HG03108 (cell line): ENCODE measurements around the gene SEMA6A.
"Not testable (repeated sequence)": the region's sequence is repeated elsewhere in the genome, so short reads cannot be mapped to it uniquely, and the experiment has no call there.

Source experiments
- ATAC-seq: cut with Tn5 transposase; IDR thresholded peaks from one replicate; pipeline ENCODE4 v1.9.1; 2021; ENCODE audit warnings: moderate library complexity; ENCODE audit not compliant: unreplicated experiment

Gene SEMA6A

DNA sequence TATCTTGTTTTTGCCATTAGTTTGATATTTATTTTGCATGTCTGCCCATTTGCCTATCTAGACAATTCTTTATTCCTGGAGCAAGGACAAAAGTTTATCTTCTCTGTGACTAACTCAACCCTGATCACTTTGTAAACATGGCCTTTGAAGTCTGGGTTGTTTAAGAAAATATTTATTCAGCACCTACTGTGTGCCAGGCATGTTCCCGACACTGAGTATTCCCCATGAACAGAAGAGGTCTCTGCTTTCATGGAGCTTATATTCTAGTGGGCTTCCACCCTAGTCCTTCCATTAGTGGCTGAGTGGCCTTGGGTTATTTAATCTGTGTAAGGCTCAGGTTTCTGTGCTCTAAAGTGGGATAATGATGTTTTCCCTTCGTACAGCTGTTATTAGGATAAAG lies 49.7 kb downstream of the SEMA6A start:
- ATAC-seq = no peak

GRCh38 chr5:116524051-116524904 lies 50.3 kb downstream of the SEMA6A start:
- ATAC-seq = no peak

- not testable (repeated sequence) for ATAC-seq
These were observed 51.4 kb downstream of the SEMA6A start for GRCh38 chr5:116523182-116523581.

GRCh38 chr5:116522356-116523136 lies 52.1 kb downstream of the SEMA6A start:
- ATAC-seq = no peak

DNA sequence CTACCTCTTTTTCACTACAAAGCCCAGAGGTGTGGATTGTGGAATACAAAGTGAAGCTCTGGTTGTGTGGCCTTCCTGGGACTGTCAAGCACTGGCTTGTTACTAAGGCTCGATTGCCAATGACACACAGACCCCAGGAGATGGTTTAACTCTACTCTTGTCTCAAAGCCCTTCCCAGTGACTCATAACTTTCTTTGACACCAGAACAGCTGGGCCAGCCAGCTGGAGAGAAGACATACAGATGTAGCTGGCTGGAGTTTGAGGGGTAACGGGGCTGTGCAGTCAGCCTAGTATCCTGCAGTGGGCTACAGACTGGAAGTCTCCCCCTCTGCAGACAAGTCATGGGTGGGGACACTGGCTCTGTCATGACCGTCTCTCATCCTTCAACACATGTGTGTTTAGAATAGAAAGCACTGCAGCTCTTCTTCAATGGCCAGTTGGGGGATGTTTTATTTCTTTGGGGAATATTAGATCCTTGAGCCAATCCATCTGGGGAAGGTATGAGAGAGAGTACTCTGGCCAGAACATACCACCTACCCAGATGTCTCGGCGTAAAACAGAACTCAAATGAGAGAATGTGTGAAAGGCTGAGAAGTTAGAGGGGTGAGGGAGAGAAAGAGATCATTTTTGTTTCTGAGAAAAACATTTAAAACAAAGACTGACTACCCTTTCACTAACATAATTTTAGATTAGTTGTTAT lies 53.3 kb downstream of the SEMA6A start:
- ATAC-seq = no peak

DNA sequence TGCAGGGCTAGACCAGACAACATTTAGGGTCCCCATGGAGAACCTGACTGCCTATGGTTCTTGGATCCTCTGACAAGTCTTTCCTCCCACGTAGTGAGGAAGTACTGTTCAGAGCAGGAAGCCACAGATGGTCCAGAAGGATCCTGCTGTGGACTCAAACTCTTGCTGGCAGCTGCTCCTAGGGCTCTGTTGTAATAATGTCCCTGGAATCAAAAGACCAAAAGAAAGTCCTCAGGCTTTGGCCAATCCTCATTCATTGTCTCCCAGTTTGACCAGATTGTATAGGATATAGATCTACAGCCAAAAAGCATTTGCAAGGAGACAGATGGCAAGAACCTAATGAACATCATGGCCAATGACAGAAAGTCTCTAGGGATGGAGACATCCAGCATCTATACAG lies 53.9 kb downstream of the SEMA6A start:
- ATAC-seq = no peak

- ATAC-seq = no peak
These were observed 56.2 kb downstream of the SEMA6A start for GRCh38 chr5:116518423-116518822.

GRCh38 chr5:116517488-116517887 lies 57.1 kb downstream of the SEMA6A start:
- ATAC-seq = no peak

DNA sequence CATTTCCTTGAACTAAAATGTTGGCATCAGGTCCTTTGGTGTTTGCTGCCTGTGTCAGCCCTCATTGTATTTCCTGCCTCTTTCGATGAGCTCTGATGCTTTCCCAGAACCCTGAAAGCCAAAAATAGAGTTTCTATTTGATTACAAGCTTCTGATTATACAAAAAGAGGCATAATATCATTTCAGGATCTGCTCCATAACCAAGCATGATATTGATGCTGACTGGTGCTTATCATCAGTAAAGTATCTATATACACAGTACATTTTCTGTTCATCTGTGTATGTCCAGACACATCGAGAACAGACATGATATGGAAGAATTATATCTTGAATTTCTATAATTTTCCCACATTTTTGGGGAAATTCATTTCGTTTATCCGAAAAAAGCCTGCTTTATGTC lies 58.6 kb downstream of the SEMA6A start:
- no peak for ATAC-seq

GRCh38 chr5:116514421-116514970 lies 60.1 kb downstream of the SEMA6A start:
- no peak for ATAC-seq

- ATAC-seq = no peak
These were observed 64.1 kb downstream of the SEMA6A start for GRCh38 chr5:116510517-116510916.

DNA sequence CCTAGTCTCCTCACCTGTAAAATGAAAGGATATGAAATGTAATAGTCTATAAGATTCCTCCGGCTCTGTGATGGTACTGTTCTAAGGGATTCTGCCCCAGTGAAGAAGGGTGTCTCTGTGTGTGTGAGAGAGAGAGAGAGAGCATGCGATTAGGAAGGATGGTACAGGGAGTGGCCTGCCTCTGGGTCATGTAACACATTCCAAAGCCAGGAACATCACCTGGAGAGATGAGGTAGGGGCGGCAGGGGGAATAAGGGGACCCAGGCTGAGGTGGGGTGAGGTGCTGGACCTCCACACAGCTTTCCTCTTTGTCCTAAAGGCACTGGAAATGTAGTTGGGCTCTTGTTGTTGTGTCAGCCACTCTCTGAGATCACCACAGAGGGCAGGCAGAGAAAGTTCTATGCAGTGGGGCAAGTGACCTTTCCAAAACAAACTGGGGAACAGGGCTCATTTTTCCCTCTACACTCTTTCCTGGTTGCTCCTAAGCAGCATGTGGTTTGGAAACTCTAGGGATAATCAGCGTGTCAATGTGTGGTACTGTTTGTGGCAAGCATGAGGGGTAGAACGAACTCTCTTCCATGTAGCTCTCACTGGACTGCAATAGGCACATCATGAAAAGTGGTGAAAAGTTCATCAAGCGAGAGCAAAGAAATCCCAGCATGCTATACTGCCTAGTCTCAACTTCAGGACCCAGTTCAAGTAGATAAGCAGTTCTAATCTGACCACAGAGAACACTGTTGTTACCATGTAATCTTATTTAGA lies 65.0 kb downstream of the SEMA6A start:
- ATAC-seq = no peak

DNA sequence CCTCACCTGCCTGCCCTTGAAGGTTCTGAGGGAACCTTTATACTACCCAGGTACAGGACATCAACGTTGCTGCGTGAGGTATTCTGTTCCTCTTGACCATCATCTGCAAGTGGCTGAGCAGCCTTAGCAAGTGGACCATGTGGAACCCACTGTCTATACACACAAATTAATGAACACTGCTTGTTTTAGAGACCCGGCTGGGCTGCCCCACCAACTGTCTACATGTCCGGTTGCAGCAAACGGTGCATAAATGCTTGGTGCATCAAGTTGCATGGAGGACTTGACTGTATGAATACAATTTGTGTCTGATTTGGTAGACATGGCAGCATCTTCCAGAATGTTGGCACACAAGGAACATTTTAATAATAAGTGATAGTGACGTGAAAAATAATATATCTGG lies 65.8 kb downstream of the SEMA6A start:
- no peak for ATAC-seq

DNA sequence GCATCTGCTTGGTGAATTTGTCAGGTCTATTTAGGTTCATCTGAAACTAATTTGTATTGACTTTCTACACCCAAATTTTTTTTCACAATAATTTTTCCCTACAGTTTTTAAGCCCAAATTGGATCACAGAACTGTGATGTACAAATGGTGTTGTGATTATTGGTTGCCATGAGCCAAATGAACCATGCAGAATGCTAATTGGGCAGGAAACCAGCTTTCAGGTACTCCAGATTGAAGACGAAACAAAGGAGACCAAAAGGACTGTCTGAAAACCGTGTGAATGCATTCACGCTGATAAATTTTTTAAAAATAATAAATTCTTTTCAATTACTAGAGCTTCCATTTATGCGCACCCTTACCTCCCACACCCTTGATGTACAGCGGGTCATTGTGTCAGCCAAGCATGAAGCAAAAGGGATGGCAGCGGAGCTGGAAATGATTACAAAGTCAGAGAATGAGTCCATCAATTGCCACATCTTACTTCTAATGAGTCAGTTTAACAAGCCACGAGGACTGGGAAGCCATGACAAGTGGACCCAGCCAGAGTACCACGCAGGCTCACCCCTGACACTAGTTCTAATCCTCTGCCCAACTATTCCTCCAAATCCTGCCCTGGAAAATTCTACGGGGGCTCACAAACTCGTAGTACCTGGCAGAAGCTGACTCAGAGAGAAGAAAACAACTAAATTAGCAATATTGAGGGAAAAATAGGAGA lies 66.5 kb downstream of the SEMA6A start:
- no peak for ATAC-seq

GRCh38 chr5:116507051-116507537 lies 67.5 kb downstream of the SEMA6A start:
- ATAC-seq = no peak

- ATAC-seq = no peak
These were observed 68.1 kb downstream of the SEMA6A start for GRCh38 chr5:116506488-116506887.

- ATAC-seq = no peak
These were observed 69.9 kb downstream of the SEMA6A start for GRCh38 chr5:116504593-116505166.

DNA sequence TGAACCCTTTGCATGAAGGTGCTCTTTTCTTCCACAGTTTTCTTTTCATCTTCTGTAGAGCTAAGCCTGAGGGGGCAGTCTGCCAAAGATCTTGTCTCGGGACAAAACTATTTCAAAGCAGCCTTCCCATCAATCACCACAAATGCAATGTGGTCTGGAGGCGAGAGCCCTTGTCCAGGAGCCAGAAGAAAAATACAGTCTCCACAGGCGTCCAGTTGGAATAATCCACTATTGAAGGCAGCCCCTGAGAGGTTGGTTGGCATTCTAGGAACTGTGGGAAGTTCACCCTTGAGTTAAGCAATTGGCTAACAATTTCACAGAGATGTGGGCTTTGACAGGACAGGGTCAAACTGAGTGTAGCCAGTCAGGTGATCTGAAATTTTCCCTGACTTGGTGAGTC lies 72.0 kb downstream of the SEMA6A start:
- no peak for ATAC-seq

- no peak for ATAC-seq
These were observed 72.5 kb downstream of the SEMA6A start for GRCh38 chr5:116502138-116502537.
